ENCODE results near the gene UBASH3A.

The UBASH3A gene

GRCh38 chr21:42423685-42424084 is 20.0 kb downstream of the UBASH3A start:
- Histone ChIP-seq H3K27me3 (ENCODE audit: control insufficient read depth, insufficient read depth, low read length) (no peaks in the 10 kb centered on the region), H3K9ac (ENCODE audit: low read depth, low read length) (no peak overlapping the region), H3K4me3 (ENCODE audit: low read depth, low read length) (no peak overlapping the region), H3K9me3 (ENCODE audit: control insufficient read depth, insufficient read depth, low read length) (no peaks in the 10 kb centered on the region), H3K36me3 (ENCODE audit: control insufficient read depth, insufficient read depth, low read length) (no peaks in the 10 kb centered on the region), H3K4me1 (ENCODE audit: control insufficient read depth, insufficient read depth, low read length) (no peaks in the 10 kb centered on the region), H3K27ac (ENCODE audit: low read depth, low read length) (no peak overlapping the region)

- no peaks in the 10 kb centered on the region for H3K27me3 ChIP-seq (ENCODE audit: control insufficient read depth, insufficient read depth, low read length)
- no peaks in the 10 kb centered on the region for H3K4me1 ChIP-seq (ENCODE audit: control insufficient read depth, insufficient read depth, low read length)
- H3K4me3 ChIP-seq (ENCODE audit: low read depth, low read length), result no peak overlapping the region
- H3K36me3 ChIP-seq (ENCODE audit: control insufficient read depth, insufficient read depth, low read length), result no peaks in the 10 kb centered on the region
- H3K9me3 ChIP-seq (ENCODE audit: control insufficient read depth, insufficient read depth, low read length), result no peaks in the 10 kb centered on the region
- H3K9ac ChIP-seq (ENCODE audit: low read depth, low read length), result no peak overlapping the region
- H3K27ac ChIP-seq (ENCODE audit: low read depth, low read length), result no peak overlapping the region
These were observed 21.3 kb downstream of the UBASH3A start for GRCh38 chr21:42424914-42425541.

DNA sequence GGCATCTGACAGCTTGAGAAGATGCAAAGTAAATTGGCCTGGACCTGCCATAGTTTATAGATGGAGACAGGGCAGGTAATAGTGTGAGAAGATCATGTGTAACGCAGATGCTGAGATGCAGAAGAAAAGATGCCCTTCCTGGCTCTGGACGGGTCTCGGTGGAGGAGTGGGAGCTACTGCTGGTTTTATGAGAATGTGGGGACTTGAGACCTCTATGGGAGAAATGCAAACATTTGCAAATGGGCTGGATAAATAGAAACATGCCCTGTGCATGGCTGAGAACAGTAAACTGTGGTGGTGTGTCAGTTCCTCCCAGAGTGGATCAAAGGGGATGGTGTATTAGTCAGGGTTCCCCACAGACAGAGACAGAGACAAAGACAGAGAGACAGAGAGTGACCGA is 21.9 kb downstream of the UBASH3A start:
- Histone ChIP-seq H3K9me3 (ENCODE audit: control insufficient read depth, insufficient read depth, low read length) (no peaks in the 10 kb centered on the region), H3K27ac (ENCODE audit: low read depth, low read length) (no peak overlapping the region), H3K36me3 (ENCODE audit: control insufficient read depth, insufficient read depth, low read length) (no peaks in the 10 kb centered on the region), H3K9ac (ENCODE audit: low read depth, low read length) (no peak overlapping the region), H3K4me3 (ENCODE audit: low read depth, low read length) (no peak overlapping the region), H3K4me1 (ENCODE audit: control insufficient read depth, insufficient read depth, low read length) (no peaks in the 10 kb centered on the region), H3K27me3 (ENCODE audit: control insufficient read depth, insufficient read depth, low read length) (no peaks in the 10 kb centered on the region)

- no peaks in the 10 kb centered on the region for H3K27me3 ChIP-seq (ENCODE audit: control insufficient read depth, insufficient read depth, low read length)
- H3K9me3 ChIP-seq (ENCODE audit: control insufficient read depth, insufficient read depth, low read length), result no peaks in the 10 kb centered on the region
- H3K36me3 ChIP-seq (ENCODE audit: control insufficient read depth, insufficient read depth, low read length), result no peaks in the 10 kb centered on the region
- no peak overlapping the region for H3K4me3 ChIP-seq (ENCODE audit: low read depth, low read length)
- no peak overlapping the region for H3K9ac ChIP-seq (ENCODE audit: low read depth, low read length)
- H3K27ac ChIP-seq (ENCODE audit: low read depth, low read length), result no peak overlapping the region
- no peaks in the 10 kb centered on the region for H3K4me1 ChIP-seq (ENCODE audit: control insufficient read depth, insufficient read depth, low read length)
These were observed 22.7 kb downstream of the UBASH3A start for GRCh38 chr21:42426424-42426823.

DNA sequence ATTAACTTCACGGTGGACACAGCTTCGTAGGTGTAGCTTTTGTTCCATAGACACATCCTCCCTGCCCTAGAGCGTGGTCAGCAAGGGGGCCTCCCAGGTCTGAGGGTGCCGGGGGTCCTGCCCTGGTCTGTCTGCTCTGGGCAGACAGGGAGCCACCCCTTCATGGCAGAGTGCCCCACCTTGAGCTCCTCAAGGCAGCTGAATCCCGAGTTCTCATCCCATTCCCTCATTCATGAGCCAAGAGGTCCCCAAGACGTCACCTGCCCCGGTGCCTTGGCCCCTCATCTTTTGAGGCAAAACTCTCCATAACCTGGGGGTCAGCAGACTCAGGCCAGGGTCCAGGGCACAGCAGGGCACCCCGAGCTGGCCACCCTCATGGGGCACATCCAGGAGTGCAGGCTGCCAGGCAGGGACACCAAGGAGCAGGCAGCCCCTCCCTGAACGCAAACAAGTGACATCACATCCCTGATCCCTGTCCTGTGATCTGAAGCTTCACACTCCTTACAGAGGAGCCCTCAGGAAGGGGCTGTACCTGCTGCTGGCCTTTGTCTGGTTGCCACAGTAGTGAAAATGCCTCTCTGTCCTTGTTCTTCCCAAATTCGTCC is 23.3 kb downstream of the UBASH3A start:
- Histone ChIP-seq H3K27me3 (ENCODE audit: control insufficient read depth, insufficient read depth, low read length) (no peaks in the 10 kb centered on the region), H3K4me3 (ENCODE audit: low read depth, low read length) (no peak overlapping the region), H3K4me1 (ENCODE audit: control insufficient read depth, insufficient read depth, low read length) (no peaks in the 10 kb centered on the region), H3K9me3 (ENCODE audit: control insufficient read depth, insufficient read depth, low read length) (no peaks in the 10 kb centered on the region), H3K27ac (ENCODE audit: low read depth, low read length) (no peak overlapping the region), H3K36me3 (ENCODE audit: control insufficient read depth, insufficient read depth, low read length) (no peaks in the 10 kb centered on the region), H3K9ac (ENCODE audit: low read depth, low read length) (no peak overlapping the region)

DNA sequence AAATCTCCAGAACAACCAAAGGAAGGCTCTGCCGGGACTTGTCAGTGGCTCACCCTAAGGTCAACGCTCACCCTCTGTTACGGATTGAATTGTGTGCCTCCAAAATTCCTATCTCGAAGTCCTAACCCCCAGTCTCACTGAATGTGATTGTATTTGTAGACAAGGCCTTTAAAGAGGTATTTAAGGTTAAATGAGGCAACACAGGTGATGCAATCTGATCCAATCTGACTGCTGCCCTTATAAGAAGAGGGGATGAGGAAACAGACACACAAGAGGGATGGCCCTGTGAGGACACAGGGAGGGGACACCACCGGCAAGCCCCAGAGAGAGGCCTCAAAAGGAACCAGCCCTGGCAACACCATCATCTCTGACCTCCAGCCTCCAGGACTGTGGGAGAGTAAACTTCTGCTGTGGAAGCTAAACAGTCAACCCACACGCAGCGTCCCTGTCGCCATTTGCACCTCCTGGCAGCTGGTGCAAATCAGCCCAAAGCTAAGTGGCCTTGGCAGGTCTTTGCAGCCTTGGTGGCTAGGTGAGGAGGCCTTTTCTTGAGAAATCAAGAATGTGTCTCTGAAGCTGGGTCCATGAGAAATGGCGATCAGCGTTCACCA is 24.2 kb downstream of the UBASH3A start:
- no peak overlapping the region for H3K9ac ChIP-seq (ENCODE audit: low read depth, low read length)
- H3K4me1 ChIP-seq (ENCODE audit: control insufficient read depth, insufficient read depth, low read length), result no peaks in the 10 kb centered on the region
- H3K27me3 ChIP-seq (ENCODE audit: control insufficient read depth, insufficient read depth, low read length), result no peaks in the 10 kb centered on the region
- H3K36me3 ChIP-seq (ENCODE audit: control insufficient read depth, insufficient read depth, low read length), result no peaks in the 10 kb centered on the region
- H3K27ac ChIP-seq (ENCODE audit: low read depth, low read length), result no peak overlapping the region
- peaks cover 4% of the 10 kb centered on the region; the same call in 1 of the 2 replicates for H3K9me3 ChIP-seq (ENCODE audit: control insufficient read depth, insufficient read depth, low read length)
- no peak overlapping the region for H3K4me3 ChIP-seq (ENCODE audit: low read depth, low read length)

DNA sequence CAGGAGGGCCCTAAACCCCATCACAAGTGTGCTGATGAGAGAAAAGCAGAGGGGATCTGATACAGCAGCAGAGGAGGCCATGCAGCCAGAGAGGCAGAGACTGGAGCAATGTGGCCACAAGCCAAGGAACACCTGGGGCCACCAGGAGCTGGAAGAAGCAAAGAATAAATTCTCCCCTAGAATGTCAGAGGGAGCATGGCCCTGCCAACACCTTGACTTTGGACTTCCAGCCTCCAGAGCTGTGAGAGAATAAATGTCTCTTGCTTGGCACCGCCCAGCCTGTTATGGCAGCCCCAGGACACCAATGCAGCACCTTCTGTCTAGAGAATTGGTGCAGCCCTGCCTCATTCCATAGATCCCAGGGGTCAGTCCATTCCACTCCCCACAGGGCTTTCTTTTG is 25.3 kb downstream of the UBASH3A start:
- H3K36me3 ChIP-seq (ENCODE audit: control insufficient read depth, insufficient read depth, low read length), result no peaks in the 10 kb centered on the region
- H3K4me3 ChIP-seq (ENCODE audit: low read depth, low read length), result no peak overlapping the region
- no peak overlapping the region for H3K9ac ChIP-seq (ENCODE audit: low read depth, low read length)
- H3K27me3 ChIP-seq (ENCODE audit: control insufficient read depth, insufficient read depth, low read length), result no peaks in the 10 kb centered on the region
- H3K27ac ChIP-seq (ENCODE audit: low read depth, low read length), result no peak overlapping the region
- H3K9me3 ChIP-seq (ENCODE audit: control insufficient read depth, insufficient read depth, low read length), result peaks cover 4% of the 10 kb centered on the region; the same call in 1 of the 2 replicates
- H3K4me1 ChIP-seq (ENCODE audit: control insufficient read depth, insufficient read depth, low read length), result no peaks in the 10 kb centered on the region

GRCh38 chr21:42429856-42430255 is 26.2 kb downstream of the UBASH3A start:
- peaks cover 4% of the 10 kb centered on the region; the same call in 1 of the 2 replicates for H3K9me3 ChIP-seq (ENCODE audit: control insufficient read depth, insufficient read depth, low read length)
- no peak overlapping the region for H3K27ac ChIP-seq (ENCODE audit: low read depth, low read length)
- H3K4me1 ChIP-seq (ENCODE audit: control insufficient read depth, insufficient read depth, low read length), result no peaks in the 10 kb centered on the region
- H3K36me3 ChIP-seq (ENCODE audit: control insufficient read depth, insufficient read depth, low read length), result no peaks in the 10 kb centered on the region
- H3K27me3 ChIP-seq (ENCODE audit: control insufficient read depth, insufficient read depth, low read length), result no peaks in the 10 kb centered on the region
- H3K4me3 ChIP-seq (ENCODE audit: low read depth, low read length), result no peak overlapping the region
- no peak overlapping the region for H3K9ac ChIP-seq (ENCODE audit: low read depth, low read length)

DNA sequence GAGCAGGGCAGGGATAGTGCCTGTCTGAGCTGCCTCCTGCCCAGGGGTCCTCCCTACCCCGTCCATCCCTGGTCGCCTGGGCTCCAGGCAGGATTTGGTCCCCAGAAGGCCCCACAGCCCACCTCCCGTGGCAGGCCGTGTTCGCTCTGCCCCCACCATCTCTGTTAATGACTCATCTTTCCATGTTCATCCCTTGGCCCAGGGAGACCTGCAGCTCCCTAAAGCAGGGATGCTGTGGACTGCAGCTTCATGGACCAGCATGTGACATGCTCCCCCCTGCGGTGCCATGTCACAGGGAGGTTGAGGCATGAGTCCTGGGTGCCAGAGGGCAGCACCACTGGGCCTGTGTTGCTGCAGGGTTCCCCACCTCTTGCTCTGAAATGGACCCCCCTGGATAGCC is 26.8 kb downstream of the UBASH3A start:
- Histone ChIP-seq H3K9ac (ENCODE audit: low read depth, low read length) (no peak overlapping the region), H3K36me3 (ENCODE audit: control insufficient read depth, insufficient read depth, low read length) (no peaks in the 10 kb centered on the region), H3K27ac (ENCODE audit: low read depth, low read length) (no peak overlapping the region), H3K4me1 (ENCODE audit: control insufficient read depth, insufficient read depth, low read length) (no peaks in the 10 kb centered on the region), H3K4me3 (ENCODE audit: low read depth, low read length) (no peak overlapping the region), H3K27me3 (ENCODE audit: control insufficient read depth, insufficient read depth, low read length) (no peaks in the 10 kb centered on the region), H3K9me3 (ENCODE audit: control insufficient read depth, insufficient read depth, low read length) (peaks cover 4% of the 10 kb centered on the region; the same call in 1 of the 2 replicates)

GRCh38 chr21:42431196-42431595 is 27.5 kb downstream of the UBASH3A start:
- Histone ChIP-seq H3K4me3 (ENCODE audit: low read depth, low read length) (no peak overlapping the region), H3K36me3 (ENCODE audit: control insufficient read depth, insufficient read depth, low read length) (no peaks in the 10 kb centered on the region), H3K27ac (ENCODE audit: low read depth, low read length) (no peak overlapping the region)

GRCh38 chr21:42432695-42433094 is 29.0 kb downstream of the UBASH3A start:
- peaks cover 4% of the 10 kb centered on the region; the same call in 1 of the 2 replicates for H3K9me3 ChIP-seq (ENCODE audit: control insufficient read depth, insufficient read depth, low read length)
- H3K27me3 ChIP-seq (ENCODE audit: control insufficient read depth, insufficient read depth, low read length), result no peaks in the 10 kb centered on the region
- no peak overlapping the region for H3K4me3 ChIP-seq (ENCODE audit: low read depth, low read length)
- H3K27ac ChIP-seq (ENCODE audit: low read depth, low read length), result no peak overlapping the region
- H3K4me1 ChIP-seq (ENCODE audit: control insufficient read depth, insufficient read depth, low read length), result no peaks in the 10 kb centered on the region
- H3K36me3 ChIP-seq (ENCODE audit: control insufficient read depth, insufficient read depth, low read length), result no peaks in the 10 kb centered on the region
- no peak overlapping the region for H3K9ac ChIP-seq (ENCODE audit: low read depth, low read length)

More at GRCh38 chr21:42431196-42431595, 27.5 kb downstream of the UBASH3A start:
- no peak overlapping the region for H3K9ac ChIP-seq (ENCODE audit: low read depth, low read length)
- H3K4me1 ChIP-seq (ENCODE audit: control insufficient read depth, insufficient read depth, low read length), result no peaks in the 10 kb centered on the region
- H3K27me3 ChIP-seq (ENCODE audit: control insufficient read depth, insufficient read depth, low read length), result no peaks in the 10 kb centered on the region
- H3K9me3 ChIP-seq (ENCODE audit: control insufficient read depth, insufficient read depth, low read length), result peaks cover 4% of the 10 kb centered on the region; the same call in 1 of the 2 replicates

All from HUES48 (cell line).